ENCODE measurements around the gene CEACAM19.
"Not testable (repeated sequence)": the region's sequence is repeated elsewhere in the genome, so short reads cannot be mapped to it uniquely, and the experiment has no call there.

CEACAM19 gene

GRCh38 chr19:44703336-44704078 lies 32.2 kb downstream of the CEACAM19 start:
- Histone ChIP-seq H3K27me3 (ENCODE audit: control insufficient read depth in 1 of 2, insufficient read depth in 2 of 2, low read length in 2 of 2) (peaks cover 3% of the 10 kb centered on the region in 2 donors), H3K36me3 (ENCODE audit: control insufficient read depth in 2 of 2, insufficient read depth in 2 of 2, low read length in 2 of 2) (no peaks in the 10 kb centered on the region), H3K9ac (ENCODE audit: low read length in 2 of 2) (no peak overlapping the region), H3K27ac (ENCODE audit: low read length) (no peak overlapping the region), H3K4me3 (ENCODE audit: low read length in 2 of 2) (no peak overlapping the region), H3K4me1 (ENCODE audit: control insufficient read depth, insufficient read depth, low read length) (no peaks in the 10 kb centered on the region), H3K9me3 (ENCODE audit: control insufficient read depth in 2 of 2, low read length in 2 of 2) (no peaks in the 10 kb centered on the region)

GRCh38 chr19:44704982-44705381 lies 33.7 kb downstream of the CEACAM19 start:
- Histone ChIP-seq H3K4me1 (ENCODE audit: control insufficient read depth, insufficient read depth, low read length) (no peaks in the 10 kb centered on the region), H3K9me3 (ENCODE audit: control insufficient read depth in 2 of 2, low read length in 2 of 2) (no peaks in the 10 kb centered on the region), H3K27ac (ENCODE audit: low read length) (no peak overlapping the region), H3K27me3 (ENCODE audit: control insufficient read depth in 1 of 2, insufficient read depth in 2 of 2, low read length in 2 of 2) (peaks cover 0 to 2% of the 10 kb centered on the region in 2 donors), H3K4me3 (ENCODE audit: low read length in 2 of 2) (no peak overlapping the region), H3K36me3 (ENCODE audit: control insufficient read depth in 2 of 2, insufficient read depth in 2 of 2, low read length in 2 of 2) (no peaks in the 10 kb centered on the region), H3K9ac (ENCODE audit: low read length in 2 of 2) (no peak overlapping the region)

GRCh38 chr19:44705502-44706010 lies 34.3 kb downstream of the CEACAM19 start:
- Histone ChIP-seq H3K9ac (ENCODE audit: low read length in 2 of 2) (no peak overlapping the region), H3K9me3 (ENCODE audit: control insufficient read depth in 2 of 2, low read length in 2 of 2) (no peaks in the 10 kb centered on the region), H3K4me1 (ENCODE audit: control insufficient read depth, insufficient read depth, low read length) (no peaks in the 10 kb centered on the region), H3K27ac (ENCODE audit: low read length) (no peak overlapping the region), H3K36me3 (ENCODE audit: control insufficient read depth in 2 of 2, insufficient read depth in 2 of 2, low read length in 2 of 2) (no peaks in the 10 kb centered on the region), H3K4me3 (ENCODE audit: low read length in 2 of 2) (no peak overlapping the region), H3K27me3 (ENCODE audit: control insufficient read depth in 1 of 2, insufficient read depth in 2 of 2, low read length in 2 of 2) (peaks cover 0 to 2% of the 10 kb centered on the region in 2 donors)

GRCh38 chr19:44706506-44707236 lies 35.4 kb downstream of the CEACAM19 start:
- Histone ChIP-seq H3K27me3 (ENCODE audit: control insufficient read depth in 1 of 2, insufficient read depth in 2 of 2, low read length in 2 of 2) (peaks cover 0 to 2% of the 10 kb centered on the region in 2 donors), H3K9ac (ENCODE audit: low read length in 2 of 2) (no peak overlapping the region), H3K36me3 (ENCODE audit: control insufficient read depth in 2 of 2, insufficient read depth in 2 of 2, low read length in 2 of 2) (no peaks in the 10 kb centered on the region), H3K9me3 (ENCODE audit: control insufficient read depth in 2 of 2, low read length in 2 of 2) (no peaks in the 10 kb centered on the region), H3K27ac (ENCODE audit: low read length) (no peak overlapping the region), H3K4me3 (ENCODE audit: low read length in 2 of 2) (no peak overlapping the region), H3K4me1 (ENCODE audit: control insufficient read depth, insufficient read depth, low read length) (no peaks in the 10 kb centered on the region)

GRCh38 chr19:44707794-44708193 lies 36.5 kb downstream of the CEACAM19 start:
- Histone ChIP-seq H3K36me3 (ENCODE audit: control insufficient read depth in 2 of 2, insufficient read depth in 2 of 2, low read length in 2 of 2) (no peaks in the 10 kb centered on the region), H3K4me1 (ENCODE audit: control insufficient read depth, insufficient read depth, low read length) (no peaks in the 10 kb centered on the region), H3K9ac (ENCODE audit: low read length in 2 of 2) (no peak overlapping the region), H3K27me3 (ENCODE audit: control insufficient read depth in 1 of 2, insufficient read depth in 2 of 2, low read length in 2 of 2) (peaks cover 0 to 2% of the 10 kb centered on the region in 2 donors), H3K4me3 (ENCODE audit: low read length in 2 of 2) (no peak overlapping the region), H3K27ac (ENCODE audit: low read length) (no peak overlapping the region), H3K9me3 (ENCODE audit: control insufficient read depth in 2 of 2, low read length in 2 of 2) (no peaks in the 10 kb centered on the region)

GRCh38 chr19:44708940-44709339 lies 37.7 kb downstream of the CEACAM19 start:
- Histone ChIP-seq H3K36me3 (ENCODE audit: control insufficient read depth in 2 of 2, insufficient read depth in 2 of 2, low read length in 2 of 2) (no peaks in the 10 kb centered on the region), H3K4me1 (ENCODE audit: control insufficient read depth, insufficient read depth, low read length) (no peaks in the 10 kb centered on the region), H3K9ac (ENCODE audit: low read length in 2 of 2) (no peak overlapping the region), H3K27me3 (ENCODE audit: control insufficient read depth in 1 of 2, insufficient read depth in 2 of 2, low read length in 2 of 2) (peaks cover 0 to 2% of the 10 kb centered on the region in 2 donors), H3K9me3 (ENCODE audit: control insufficient read depth in 2 of 2, low read length in 2 of 2) (no peaks in the 10 kb centered on the region), H3K4me3 (ENCODE audit: low read length in 2 of 2) (no peak overlapping the region), H3K27ac (ENCODE audit: low read length) (no peak overlapping the region)

GRCh38 chr19:44709434-44710266 lies 38.4 kb downstream of the CEACAM19 start:
- H3K4me1 ChIP-seq (ENCODE audit: control insufficient read depth, insufficient read depth, low read length); H3K9ac ChIP-seq (ENCODE audit: low read length in 2 of 2); H3K27me3 ChIP-seq (ENCODE audit: control insufficient read depth in 1 of 2, insufficient read depth in 2 of 2, low read length in 2 of 2); H3K4me3 ChIP-seq (ENCODE audit: low read length in 2 of 2); H3K36me3 ChIP-seq (ENCODE audit: control insufficient read depth in 2 of 2, insufficient read depth in 2 of 2, low read length in 2 of 2); H3K9me3 ChIP-seq (ENCODE audit: control insufficient read depth in 2 of 2, low read length in 2 of 2); H3K27ac ChIP-seq (ENCODE audit: low read length): not testable (repeated sequence)

- Histone ChIP-seq H3K27me3 (ENCODE audit: control insufficient read depth in 1 of 2, insufficient read depth in 2 of 2, low read length in 2 of 2) (peaks cover 0 to 2% of the 10 kb centered on the region in 2 donors), H3K4me3 (ENCODE audit: low read length in 2 of 2) (no peak overlapping the region), H3K27ac (ENCODE audit: low read length) (no peak overlapping the region), H3K9me3 (ENCODE audit: control insufficient read depth in 2 of 2, low read length in 2 of 2) (peaks cover 0 to 8% of the 10 kb centered on the region in 2 donors), H3K4me1 (ENCODE audit: control insufficient read depth, insufficient read depth, low read length) (no peaks in the 10 kb centered on the region), H3K9ac (ENCODE audit: low read length in 2 of 2) (no peak overlapping the region), H3K36me3 (ENCODE audit: control insufficient read depth in 2 of 2, insufficient read depth in 2 of 2, low read length in 2 of 2) (no peaks in the 10 kb centered on the region)
These were observed 39.2 kb downstream of the CEACAM19 start for GRCh38 chr19:44710483-44710882.

- Histone ChIP-seq H3K36me3 (ENCODE audit: control insufficient read depth in 2 of 2, insufficient read depth in 2 of 2, low read length in 2 of 2) (no peaks in the 10 kb centered on the region), H3K27me3 (ENCODE audit: control insufficient read depth in 1 of 2, insufficient read depth in 2 of 2, low read length in 2 of 2) (no peaks in the 10 kb centered on the region), H3K9me3 (ENCODE audit: control insufficient read depth in 2 of 2, low read length in 2 of 2) (peaks cover 0 to 8% of the 10 kb centered on the region in 2 donors), H3K27ac (ENCODE audit: low read length) (no peak overlapping the region), H3K9ac (ENCODE audit: low read length in 2 of 2) (no peak overlapping the region), H3K4me1 (ENCODE audit: control insufficient read depth, insufficient read depth, low read length) (no peaks in the 10 kb centered on the region), H3K4me3 (ENCODE audit: low read length in 2 of 2) (no peak overlapping the region)
These were observed 41.7 kb downstream of the CEACAM19 start for GRCh38 chr19:44712864-44713515.

GRCh38 chr19:44714597-44715169 lies 43.4 kb downstream of the CEACAM19 start:
- Histone ChIP-seq H3K27ac (ENCODE audit: low read length) (no peak overlapping the region), H3K9ac (ENCODE audit: low read length in 2 of 2) (no peak overlapping the region), H3K9me3 (ENCODE audit: control insufficient read depth in 2 of 2, low read length in 2 of 2) (peaks cover 0 to 8% of the 10 kb centered on the region in 2 donors)

More at GRCh38 chr19:44714597-44715169, 43.4 kb downstream of the CEACAM19 start:
- Histone ChIP-seq H3K27me3 (ENCODE audit: control insufficient read depth in 1 of 2, insufficient read depth in 2 of 2, low read length in 2 of 2) (no peaks in the 10 kb centered on the region), H3K4me1 (ENCODE audit: control insufficient read depth, insufficient read depth, low read length) (peaks cover 11% of the 10 kb centered on the region), H3K36me3 (ENCODE audit: control insufficient read depth in 2 of 2, insufficient read depth in 2 of 2, low read length in 2 of 2) (no peaks in the 10 kb centered on the region), H3K4me3 (ENCODE audit: low read length in 2 of 2) (no peak overlapping the region)

All from stomach smooth muscle (tissue), 2 donors.